A673 (cell line): ENCODE results near the gene VAV2. TPM values are rescaled to one million over a fixed set of nuclear protein-coding genes. Genes with fewer than 3 reads are reported as not detected.

Experiments
- BruUV-seq: library from RNA; stranded (reverse); fragments of 400-500 nt; replicated peaks from 2 replicates; lab custom pipeline; 2021; lab: Mats Ljungman, UMichigan
- CTCF ChIA-PET: fragments of 300-600 bp; sonication (Branson Sonifier 250); formaldehyde crosslinking; loops from one replicate; lab custom pipeline; 2022; ENCODE audit warnings: antibody characterized with exemption; lab: Charles Lee
- POLR2A ChIA-PET: fragments of 300-600 bp; sonication (Branson Sonifier 250); formaldehyde crosslinking; loops from one replicate; lab custom pipeline; 2022; ENCODE audit warnings: antibody characterized with exemption; ENCODE audit not compliant: low non-redundant PET; lab: Charles Lee
- DNase-seq: peaks from one replicate; pipeline ENCODE4 v3.0.0-alpha.2; 2015; ENCODE audit warnings: low spot score
- H3K27ac ChIP-seq: fragments of 200-600 bp; sonication (generic); 2 replicates; pipeline ENCODE4 v1.5.1; 2016; ENCODE audit warnings: mixed run types, low read depth, mild to moderate bottlenecking, mixed read lengths, antibody characterized with exemption, low read length; ENCODE audit not compliant: poor library complexity, severe bottlenecking
- H3K27me3 ChIP-seq: fragments of 200-600 bp; sonication (generic); replicated peaks from 2 replicates; pipeline ENCODE4 v1.6.1; 2017; ENCODE audit warnings: mixed run types, low read depth, mild to moderate bottlenecking, mixed read lengths, antibody characterized with exemption, low read length; ENCODE audit not compliant: insufficient read depth, poor library complexity
- H3K36me3 ChIP-seq: fragments of 200-600 bp; sonication (generic); 2 replicates; pipeline ENCODE4 v1.6.1; 2016; ENCODE audit warnings: mixed run types, mild to moderate bottlenecking, mixed read lengths, antibody characterized with exemption, low read length; ENCODE audit not compliant: insufficient read depth, poor library complexity, severe bottlenecking
- H3K4me1 ChIP-seq: fragments of 200-600 bp; sonication (generic); 2 replicates; pipeline ENCODE4 v1.6.1; 2017; ENCODE audit warnings: mixed run types, mild to moderate bottlenecking, mixed read lengths, antibody characterized with exemption, low read length; ENCODE audit not compliant: insufficient read depth, poor library complexity, severe bottlenecking
- H3K4me3 ChIP-seq: fragments of 200-600 bp; sonication (generic); 2 replicates; pipeline ENCODE4 v1.5.1; 2016; ENCODE audit warnings: low read depth, mixed run types, mild to moderate bottlenecking, mixed read lengths, low read length; ENCODE audit not compliant: poor library complexity, severe bottlenecking
- H3K9me3 ChIP-seq: fragments of 200-600 bp; sonication (generic); 2 replicates; pipeline ENCODE4 v1.6.1; 2016; ENCODE audit warnings: mixed run types, low read depth, mild to moderate bottlenecking, mixed read lengths, antibody characterized with exemption, low read length; ENCODE audit not compliant: poor library complexity, severe bottlenecking
- CTCF ChIP-seq: fragments of 300-800, 200-600 bp; sonication (generic); conservative IDR thresholded peaks from 2 replicates; pipeline ENCODE4 v1.5.1; 2017; ENCODE audit warnings: low read depth, mild to moderate bottlenecking, antibody characterized with exemption, low read length, moderate library complexity, mixed read lengths
- EZH2 ChIP-seq: fragments of 200-600 bp; sonication (generic); IDR thresholded peaks from 2 replicates; pipeline ENCODE4 v1.6.1; 2017; ENCODE audit warnings: borderline replicate concordance, low read depth, mild to moderate bottlenecking, mixed read lengths, antibody characterized with exemption, low read length; ENCODE audit not compliant: poor library complexity, severe bottlenecking
- intact Hi-C: fragments of 100-400 bp; cut with micrococcal nuclease; formaldehyde crosslinking; loops from one replicate; pipeline ENCODE4 v1.10.0; 2022; ENCODE audit not compliant: unreplicated experiment
- total RNA-seq: library from RNA; stranded (reverse); gene quantifications from 2 replicates; pipeline ENCODE4 v1.2.3, GENCODE V29; 2021

VAV2 gene
- total RNA-seq, 1 experiment from 2014 or later: 16.4 TPM

- Histone ChIP-seq H3K36me3 (no peaks in the 10 kb centered on the region), H3K27me3 (no peaks in the 10 kb centered on the region), H3K4me3 (no peak overlapping the region), H3K9me3 (no peaks in the 10 kb centered on the region), H3K27ac (no peak overlapping the region), H3K4me1 (peaks cover 7% of the 10 kb centered on the region)
- no peak for DNase-seq
- POLR2A ChIA-PET: no interaction called here
- no TSS peak for BruUV-seq
- no peak for TF ChIP-seq EZH2
- no peak for TF ChIP-seq CTCF
- intact Hi-C loops: no loop called here
- CTCF ChIA-PET: no interaction called here
Observed at GRCh38 chr9:133888809-133889491, 103.2 kb downstream of the VAV2 start.

- CTCF ChIA-PET: no interaction called here
- Histone ChIP-seq H3K36me3 (no peaks in the 10 kb centered on the region), H3K27me3 (no peaks in the 10 kb centered on the region), H3K9me3 (no peaks in the 10 kb centered on the region), H3K4me1 (peaks cover 7% of the 10 kb centered on the region), H3K27ac (no peak overlapping the region), H3K4me3 (no peak overlapping the region)
- TF ChIP-seq EZH2: no peak
- TF ChIP-seq CTCF: no peak
- no peak for DNase-seq
- intact Hi-C loops: no loop called here
- POLR2A ChIA-PET: no interaction called here
- BruUV-seq: no TSS peak
Observed at GRCh38 chr9:133888048-133888808, 103.9 kb downstream of the VAV2 start.

- peaks cover 7% of the 10 kb centered on the region for H3K4me1 ChIP-seq
- no peaks in the 10 kb centered on the region for H3K36me3 ChIP-seq
- H3K27me3 ChIP-seq: no peaks in the 10 kb centered on the region
- no peak overlapping the region for H3K27ac ChIP-seq
- ChIA-PET CTCF (no interaction called here), POLR2A (no interaction called here)
- no peak overlapping the region for H3K4me3 ChIP-seq
- intact Hi-C loops: no loop called here
- no peak for TF ChIP-seq EZH2
- no peak for TF ChIP-seq CTCF
- no peaks in the 10 kb centered on the region for H3K9me3 ChIP-seq
- DNase-seq: no peak
- no TSS peak for BruUV-seq
Observed at GRCh38 chr9:133887540-133888047, 104.5 kb downstream of the VAV2 start.
